LNCaP clone FGC (cell line): ENCODE data around the gene PRKCH.

Source experiments
- DNase-seq: peaks from one replicate; pipeline ENCODE4 v3.0.0-alpha.2; 2011; ENCODE audit warnings: low read depth
- H3K4me3 ChIP-seq: 2 replicates; pipeline ENCODE4 v1.5.1; 2011; ENCODE audit warnings: mild to moderate bottlenecking, low read depth, low read length, control low read depth
- TF ChIP-seq, protein P1 (sequence below): IDR thresholded peaks from 2 replicates; pipeline ENCODE4 v1.5.1; 2012; ENCODE audit warnings: mild to moderate bottlenecking; ENCODE audit not compliant: control insufficient read depth, insufficient read depth; ENCODE audit errors: extremely low read depth

The PRKCH gene

GRCh38 chr14:61355892-61356325, 34.5 kb downstream of the PRKCH start:
- peak overlapping the region; percentile 22; the same call in 1 of the 2 replicates for H3K4me3 ChIP-seq
- TF ChIP-seq, protein P1, sequence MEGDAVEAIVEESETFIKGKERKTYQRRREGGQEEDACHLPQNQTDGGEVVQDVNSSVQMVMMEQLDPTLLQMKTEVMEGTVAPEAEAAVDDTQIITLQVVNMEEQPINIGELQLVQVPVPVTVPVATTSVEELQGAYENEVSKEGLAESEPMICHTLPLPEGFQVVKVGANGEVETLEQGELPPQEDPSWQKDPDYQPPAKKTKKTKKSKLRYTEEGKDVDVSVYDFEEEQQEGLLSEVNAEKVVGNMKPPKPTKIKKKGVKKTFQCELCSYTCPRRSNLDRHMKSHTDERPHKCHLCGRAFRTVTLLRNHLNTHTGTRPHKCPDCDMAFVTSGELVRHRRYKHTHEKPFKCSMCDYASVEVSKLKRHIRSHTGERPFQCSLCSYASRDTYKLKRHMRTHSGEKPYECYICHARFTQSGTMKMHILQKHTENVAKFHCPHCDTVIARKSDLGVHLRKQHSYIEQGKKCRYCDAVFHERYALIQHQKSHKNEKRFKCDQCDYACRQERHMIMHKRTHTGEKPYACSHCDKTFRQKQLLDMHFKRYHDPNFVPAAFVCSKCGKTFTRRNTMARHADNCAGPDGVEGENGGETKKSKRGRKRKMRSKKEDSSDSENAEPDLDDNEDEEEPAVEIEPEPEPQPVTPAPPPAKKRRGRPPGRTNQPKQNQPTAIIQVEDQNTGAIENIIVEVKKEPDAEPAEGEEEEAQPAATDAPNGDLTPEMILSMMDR, result no peak
- DNase-seq, result peak; percentile 97

DNA sequence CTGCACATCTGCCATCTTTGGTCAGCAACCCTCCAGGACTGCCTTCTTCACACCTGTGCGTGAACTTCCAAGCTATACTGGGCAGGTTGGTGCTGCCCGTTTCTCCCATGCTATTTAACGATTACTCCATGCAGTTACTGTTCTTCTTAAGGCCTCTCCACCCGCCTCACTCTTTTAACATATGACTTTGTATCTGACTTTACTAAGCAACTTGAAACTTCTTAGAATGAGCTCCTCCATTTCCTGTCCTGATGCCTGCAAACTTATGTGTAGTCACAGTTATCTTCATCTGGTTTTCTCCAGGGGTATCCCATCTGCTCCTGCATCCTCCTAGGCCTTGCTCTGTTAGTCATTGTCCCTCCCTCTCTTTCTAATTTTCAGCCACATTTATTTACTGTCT, 35.7 kb downstream of the PRKCH start:
- TF ChIP-seq, protein P1, result no peak
- DNase-seq, result no peak
- no peak overlapping the region for H3K4me3 ChIP-seq

DNA sequence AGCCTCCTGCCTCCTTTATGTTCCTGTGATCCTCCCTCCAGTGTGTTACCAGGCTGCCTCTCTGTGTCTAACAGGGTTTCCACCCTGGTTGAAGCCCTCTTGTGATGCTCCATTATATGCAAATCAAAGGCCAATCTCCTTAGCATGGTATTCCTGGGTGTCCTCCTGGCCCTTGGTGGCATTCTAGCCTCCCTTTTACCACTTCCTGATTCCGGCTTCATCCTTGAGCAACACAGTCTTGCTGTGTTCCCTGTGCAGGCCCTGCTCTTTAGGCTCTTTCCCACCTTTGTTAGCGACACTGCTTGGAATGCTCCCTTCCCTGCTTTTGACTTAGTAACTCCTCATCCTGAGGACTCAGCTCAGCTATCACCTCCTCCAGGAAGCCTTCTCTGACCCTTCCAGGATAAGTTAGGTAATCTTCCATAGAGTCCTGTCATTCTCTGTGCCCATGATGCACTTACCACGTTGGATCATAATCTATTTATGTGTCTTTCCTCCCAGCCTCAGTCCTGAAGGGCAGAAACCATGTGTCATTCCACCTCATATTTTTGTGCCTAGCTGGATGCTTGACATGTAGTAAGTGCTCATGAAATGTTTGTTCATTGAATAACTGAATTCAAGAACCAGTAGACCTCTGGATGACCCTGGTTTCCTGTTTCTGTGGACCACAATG, 37.3 kb downstream of the PRKCH start:
- DNase-seq, result no peak
- TF ChIP-seq, protein P1, result no peak

GRCh38 chr14:61360796-61361525, 39.6 kb downstream of the PRKCH start:
- TF ChIP-seq, protein P1, result no peak
- no peak for DNase-seq
- H3K4me3 ChIP-seq, result no peak overlapping the region

More for the DNA sequence above, 37.3 kb downstream of the PRKCH start:
- H3K4me3 ChIP-seq, result no peak overlapping the region

GRCh38 chr14:61362072-61362750, 40.8 kb downstream of the PRKCH start:
- TF ChIP-seq, protein P1, result no peak
- no peak overlapping the region for H3K4me3 ChIP-seq
- DNase-seq, result no peak

GRCh38 chr14:61364243-61364642, 42.9 kb downstream of the PRKCH start:
- no peak for DNase-seq
- TF ChIP-seq, protein P1, result no peak
- H3K4me3 ChIP-seq, result no peak overlapping the region
